Smooth muscle cell (in vitro differentiated cells): Measurements from ENCODE around the gene BTNL9. TPM values are rescaled to one million over a fixed set of nuclear protein-coding genes. Genes with fewer than 3 reads are reported as not detected.

ENCODE experiments used
- DNase-seq: peaks from one replicate; lab custom pipeline; 2025; ENCODE audit not compliant: unreplicated experiment; lab: John Stamatoyannopoulos, UW
- H2AFZ ChIP-seq: fragments of 200-600 bp; sonication (generic); 2 replicates; pipeline ENCODE4 v1.6.0; 2016; ENCODE audit warnings: antibody characterized with exemption, low read depth, mild to moderate bottlenecking
- H3F3A ChIP-seq: fragments of 200-600 bp; sonication (generic); 2 replicates; pipeline ENCODE4 v1.6.0; 2017; ENCODE audit warnings: antibody characterized with exemption, low read depth
- H3K27ac ChIP-seq: fragments of 200-600 bp; sonication (generic); 2 replicates; pipeline ENCODE4 v1.5.1; 2016; ENCODE audit warnings: low read depth, mild to moderate bottlenecking
- H3K27me3 ChIP-seq: fragments of 200-600 bp; sonication (generic); 2 replicates; pipeline ENCODE4 v1.6.1; 2016; ENCODE audit warnings: low read depth, mild to moderate bottlenecking
- H3K36me3 ChIP-seq: fragments of 200-600 bp; sonication (generic); 2 replicates; pipeline ENCODE4 v1.5.1; 2016; ENCODE audit warnings: low read depth
- H3K4me1 ChIP-seq: fragments of 200-600 bp; sonication (generic); 2 replicates; pipeline ENCODE4 v1.5.1; 2016; ENCODE audit warnings: low read depth
- H3K4me2 ChIP-seq: fragments of 200-600 bp; sonication (generic); 2 replicates; pipeline ENCODE4 v1.6.0; 2016; ENCODE audit warnings: mild to moderate bottlenecking
- H3K4me3 ChIP-seq: fragments of 200-600 bp; sonication (generic); 2 replicates; pipeline ENCODE4 v1.5.1; 2016; ENCODE audit warnings: mild to moderate bottlenecking
- H3K79me2 ChIP-seq: fragments of 200-600 bp; sonication (generic); 2 replicates; pipeline ENCODE4 v1.6.0; 2016; ENCODE audit warnings: low read depth, mild to moderate bottlenecking
- H3K9ac ChIP-seq: fragments of 200-600 bp; sonication (generic); 2 replicates; pipeline ENCODE4 v1.6.0; 2016; ENCODE audit warnings: low read depth
- H3K9me3 ChIP-seq: fragments of 200-600 bp; sonication (generic); replicated peaks from 2 replicates; pipeline ENCODE4 v1.5.1; 2016; ENCODE audit warnings: low read depth
- H4K20me1 ChIP-seq: fragments of 200-600 bp; sonication (generic); 2 replicates; pipeline ENCODE4 v1.6.0; 2016; ENCODE audit warnings: low read depth
- WGBS: methylation state at CpG from one replicate; pipeline ENCODE4 v1.1.7; 2016; ENCODE audit warnings: low lambda C conversion rate; 5-methylcytosine and 5-hydroxymethylcytosine counted together
- polyA plus RNA-seq: library from polyadenylated mRNA; unstranded; fragments of >200 nt; fragmentation: Nextera tagmentation; extraction: Ambion mirVana; gene quantifications from 2 replicates; pipeline ENCODE4 v1.2.1, GENCODE V29; 2016
- total RNA-seq: library from RNA; depleted of rRNA; stranded (reverse); fragments of >200 nt; gene quantifications from 2 replicates; pipeline ENCODE4 v1.2.3, GENCODE V29; 2014
- TF ChIP-seq, protein P1 (sequence below): fragments of 200-600 bp; sonication (generic); IDR thresholded peaks from 2 replicates; pipeline ENCODE4 v1.5.1; 2017; ENCODE audit warnings: borderline replicate concordance, mild to moderate bottlenecking, antibody characterized with exemption; ENCODE audit not compliant: insufficient read depth, poor library complexity, severe bottlenecking

The BTNL9 gene
- total and polyA plus RNA-seq, 2 experiments from 2014 or later = not detected

DNA sequence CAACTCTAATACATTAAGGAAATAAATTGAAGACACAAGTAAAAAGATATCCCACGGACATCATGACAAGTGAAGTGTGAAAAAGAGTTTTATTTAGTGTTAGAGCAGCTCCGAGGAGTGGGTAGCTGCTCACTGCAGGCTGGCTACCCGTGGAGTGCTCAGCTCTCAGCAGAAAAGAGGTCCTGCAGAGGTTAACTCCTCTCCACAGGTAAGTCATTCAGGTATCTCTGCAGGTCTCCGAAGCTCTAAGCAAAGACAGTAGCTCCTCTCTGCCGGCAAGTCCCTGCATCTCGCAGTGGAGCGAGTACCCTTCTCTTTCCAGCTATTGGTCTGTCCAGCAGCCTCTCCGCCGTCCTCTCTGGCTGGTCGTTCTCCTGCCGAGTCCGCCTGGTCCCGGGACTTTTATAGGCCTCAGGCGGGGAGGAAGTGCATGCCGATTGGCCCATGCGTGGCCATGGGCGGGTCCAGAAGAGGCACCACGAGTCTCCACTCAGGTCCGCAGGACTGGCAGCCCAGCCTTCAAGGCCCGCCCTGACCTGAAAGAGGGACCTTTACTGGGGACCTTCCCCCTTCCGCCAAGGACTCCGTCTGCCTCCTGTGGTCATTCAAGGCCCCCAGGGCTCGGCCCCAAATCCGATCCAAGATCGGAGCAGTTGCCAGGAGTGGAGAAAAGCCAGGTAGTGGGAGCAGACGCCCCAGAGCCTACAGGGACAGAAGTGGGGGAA is 29.9 kb downstream of the BTNL9 start:
- Histone ChIP-seq H3F3A (no peaks in the 10 kb centered on the region), H3K9ac (no peak overlapping the region), H3K27ac (no peak overlapping the region), H3K36me3 (no peaks in the 10 kb centered on the region), H3K27me3 (peaks cover 20% of the 10 kb centered on the region), H3K4me3 (no peak overlapping the region), H3K9me3 (no peaks in the 10 kb centered on the region), H3K4me2 (no peak overlapping the region), H3K79me2 (no peaks in the 10 kb centered on the region), H4K20me1 (no peaks in the 10 kb centered on the region), H3K4me1 (no peaks in the 10 kb centered on the region), H2AFZ (no peak overlapping the region)
- TF ChIP-seq, protein P1, sequence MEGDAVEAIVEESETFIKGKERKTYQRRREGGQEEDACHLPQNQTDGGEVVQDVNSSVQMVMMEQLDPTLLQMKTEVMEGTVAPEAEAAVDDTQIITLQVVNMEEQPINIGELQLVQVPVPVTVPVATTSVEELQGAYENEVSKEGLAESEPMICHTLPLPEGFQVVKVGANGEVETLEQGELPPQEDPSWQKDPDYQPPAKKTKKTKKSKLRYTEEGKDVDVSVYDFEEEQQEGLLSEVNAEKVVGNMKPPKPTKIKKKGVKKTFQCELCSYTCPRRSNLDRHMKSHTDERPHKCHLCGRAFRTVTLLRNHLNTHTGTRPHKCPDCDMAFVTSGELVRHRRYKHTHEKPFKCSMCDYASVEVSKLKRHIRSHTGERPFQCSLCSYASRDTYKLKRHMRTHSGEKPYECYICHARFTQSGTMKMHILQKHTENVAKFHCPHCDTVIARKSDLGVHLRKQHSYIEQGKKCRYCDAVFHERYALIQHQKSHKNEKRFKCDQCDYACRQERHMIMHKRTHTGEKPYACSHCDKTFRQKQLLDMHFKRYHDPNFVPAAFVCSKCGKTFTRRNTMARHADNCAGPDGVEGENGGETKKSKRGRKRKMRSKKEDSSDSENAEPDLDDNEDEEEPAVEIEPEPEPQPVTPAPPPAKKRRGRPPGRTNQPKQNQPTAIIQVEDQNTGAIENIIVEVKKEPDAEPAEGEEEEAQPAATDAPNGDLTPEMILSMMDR = no peak
- DNase-seq = no peak
- WGBS = 55% methylated on average over 26 of the region's 26 CpGs

DNA sequence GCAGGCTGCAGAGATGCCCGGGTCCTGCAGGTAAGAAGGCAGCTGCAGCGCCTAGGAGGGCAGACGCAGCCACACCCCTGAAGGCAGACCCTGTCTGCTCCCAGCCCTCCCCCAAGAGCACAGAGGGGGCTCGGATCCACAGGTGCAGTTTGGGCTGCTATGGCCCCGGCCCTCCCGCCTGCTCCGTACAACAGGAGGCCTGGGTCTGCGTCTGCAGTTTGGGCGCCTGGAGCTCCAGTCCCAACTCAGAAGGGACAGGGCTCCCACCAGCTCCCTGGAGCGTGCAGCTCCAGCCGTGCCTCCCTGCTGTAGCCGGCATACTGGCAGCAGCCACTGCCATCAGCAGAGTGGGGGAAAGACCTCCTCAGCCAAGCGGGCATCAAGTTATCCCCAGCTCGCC is 30.5 kb downstream of the BTNL9 start:
- no peaks in the 10 kb centered on the region for H4K20me1 ChIP-seq
- no peaks in the 10 kb centered on the region for H3K4me1 ChIP-seq
- no peaks in the 10 kb centered on the region for H3F3A ChIP-seq
- no peaks in the 10 kb centered on the region for H3K9me3 ChIP-seq
- H2AFZ ChIP-seq = no peak overlapping the region
- no peak overlapping the region for H3K27ac ChIP-seq
- H3K27me3 ChIP-seq = peaks cover 20% of the 10 kb centered on the region
- no peak overlapping the region for H3K4me2 ChIP-seq
- whole genome bisulfite sequencing = 90% methylated on average over 13 of the region's 14 CpGs
- H3K4me3 ChIP-seq = no peak overlapping the region
- H3K79me2 ChIP-seq = no peaks in the 10 kb centered on the region
- H3K9ac ChIP-seq = no peak overlapping the region
- no peaks in the 10 kb centered on the region for H3K36me3 ChIP-seq
- TF ChIP-seq, protein P1 = no peak
- no peak for DNase-seq

DNA sequence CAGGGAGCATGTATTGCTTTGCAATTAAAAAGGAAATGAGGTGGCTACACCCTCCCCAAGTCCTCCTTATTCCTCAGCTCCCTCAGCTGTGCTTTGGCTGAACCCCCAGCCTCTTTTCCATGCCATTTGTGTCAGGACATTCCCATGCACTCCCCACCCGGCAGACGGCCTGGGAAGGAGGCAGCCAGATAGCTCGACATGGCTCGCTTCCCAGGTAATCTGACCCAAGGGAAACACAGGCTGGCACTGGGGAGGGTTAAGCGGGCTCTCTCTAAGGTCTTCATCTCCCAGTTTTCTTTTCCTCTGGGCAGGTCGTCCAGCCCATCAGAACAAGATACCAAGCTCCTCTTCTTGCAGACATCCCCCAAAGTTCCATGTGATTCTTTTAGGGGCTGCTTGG is 31.2 kb downstream of the BTNL9 start:
- Histone ChIP-seq H3K27me3 (peaks cover 20% of the 10 kb centered on the region), H2AFZ (no peak overlapping the region), H3K36me3 (no peaks in the 10 kb centered on the region), H3K9ac (no peak overlapping the region), H3K4me1 (no peaks in the 10 kb centered on the region), H3K79me2 (no peaks in the 10 kb centered on the region), H3F3A (no peaks in the 10 kb centered on the region), H3K9me3 (no peaks in the 10 kb centered on the region), H3K4me2 (no peak overlapping the region), H3K4me3 (no peak overlapping the region), H4K20me1 (no peaks in the 10 kb centered on the region), H3K27ac (no peak overlapping the region)
- no peak for DNase-seq
- TF ChIP-seq, protein P1 = no peak
- 74% methylated on average over 6 of the region's 6 CpGs for WGBS

DNA sequence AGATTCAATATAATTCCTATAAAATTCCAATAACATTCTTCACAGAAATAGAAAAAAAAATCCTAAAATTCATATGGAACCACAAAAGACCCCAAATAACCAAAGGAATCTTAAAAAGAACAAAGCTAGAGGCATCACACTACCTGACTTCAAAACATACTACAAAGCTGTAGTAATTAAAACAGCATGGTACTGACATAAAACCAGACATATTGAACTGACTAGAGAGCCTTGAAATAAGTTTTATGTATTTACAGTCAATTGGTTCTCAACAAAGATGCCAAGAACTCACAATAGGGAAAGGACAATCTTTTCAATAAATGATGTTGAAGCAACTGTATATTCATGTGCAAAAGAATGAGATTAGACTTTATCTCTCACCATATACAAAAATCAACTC is 36.9 kb downstream of the BTNL9 start:
- H3K4me3 ChIP-seq = no peak overlapping the region
- peaks cover 19% of the 10 kb centered on the region for H3K27me3 ChIP-seq
- no peak overlapping the region for H3K9ac ChIP-seq
- no peaks in the 10 kb centered on the region for H3F3A ChIP-seq
- DNase-seq = no peak
- H2AFZ ChIP-seq = no peak overlapping the region
- no peaks in the 10 kb centered on the region for H4K20me1 ChIP-seq
- TF ChIP-seq, protein P1 = no peak
- no peaks in the 10 kb centered on the region for H3K36me3 ChIP-seq
- H3K4me1 ChIP-seq = no peaks in the 10 kb centered on the region
- no peak overlapping the region for H3K27ac ChIP-seq
- H3K9me3 ChIP-seq = no peaks in the 10 kb centered on the region
- no peaks in the 10 kb centered on the region for H3K79me2 ChIP-seq
- H3K4me2 ChIP-seq = no peak overlapping the region
